GM21786 (cell line): ENCODE measurements around the gene TRIM15.
"Not testable (repeated sequence)": the region's sequence is repeated elsewhere in the genome, so short reads cannot be mapped to it uniquely, and the experiment has no call there.

Experiments used
- ATAC-seq: cut with Tn5 transposase; IDR thresholded peaks from one replicate; pipeline ENCODE4 v1.9.1; 2021; ENCODE audit not compliant: unreplicated experiment

TRIM15 gene

GRCh38 chr6:30162265-30163089 lies 869 bp upstream of the TRIM15 start:
- no peak for ATAC-seq

- ATAC-seq, result no peak
Observed at GRCh38 chr6:30163918-30164654, 740 bp downstream of the TRIM15 start.

GRCh38 chr6:30164714-30165113 lies 1.4 kb downstream of the TRIM15 start:
- ATAC-seq, result no peak

- ATAC-seq, result not testable (repeated sequence)
Observed at GRCh38 chr6:30165238-30165637, 1.9 kb downstream of the TRIM15 start.

- no peak for ATAC-seq
Observed at GRCh38 chr6:30167101-30167500, 3.8 kb downstream of the TRIM15 start.

- no peak for ATAC-seq
Observed at GRCh38 chr6:30168741-30169140, 5.4 kb downstream of the TRIM15 start.

- ATAC-seq, result no peak
Observed at GRCh38 chr6:30169658-30170614, 6.6 kb downstream of the TRIM15 start.

GRCh38 chr6:30171677-30172471 lies 8.5 kb downstream of the TRIM15 start:
- no peak for ATAC-seq

GRCh38 chr6:30172681-30173080 lies 9.3 kb downstream of the TRIM15 start:
- no peak for ATAC-seq

- no peak for ATAC-seq
Observed at GRCh38 chr6:30175765-30176164, 12.4 kb downstream of the TRIM15 start.

- no peak for ATAC-seq
Observed at GRCh38 chr6:30178837-30179236, 15.5 kb downstream of the TRIM15 start.

- no peak for ATAC-seq
Observed at GRCh38 chr6:30180145-30180544, 16.8 kb downstream of the TRIM15 start.

GRCh38 chr6:30184417-30185031 lies 21.2 kb downstream of the TRIM15 start:
- ATAC-seq, result no peak

GRCh38 chr6:30185846-30186484 lies 22.6 kb downstream of the TRIM15 start:
- ATAC-seq, result no peak

- no peak for ATAC-seq
Observed at GRCh38 chr6:30188541-30188940, 25.2 kb downstream of the TRIM15 start.

- no peak for ATAC-seq
Observed at GRCh38 chr6:30192076-30192475, 28.7 kb downstream of the TRIM15 start.

- ATAC-seq, result no peak
Observed at GRCh38 chr6:30194797-30195690, 31.7 kb downstream of the TRIM15 start.

GRCh38 chr6:30195951-30196350 lies 32.6 kb downstream of the TRIM15 start:
- no peak for ATAC-seq
